Endothelial cell (in vitro differentiated cells): ENCODE data around the gene PLXNA2. TPM values are rescaled to one million over a fixed set of nuclear protein-coding genes. Genes with fewer than 3 reads are reported as not detected.

ENCODE experiments used
- DNase-seq: peaks from one replicate; pipeline ENCODE4 v3.0.0; 2021; ENCODE audit warnings: low spot score
- H3K27ac Mint-ChIP-seq: one replicate; pipeline ENCODE4 v1.8.0; 2021; ENCODE audit warnings: mixed read lengths, inconsistent platforms; ENCODE audit not compliant: unreplicated experiment
- H3K27me3 Mint-ChIP-seq: one replicate; pipeline ENCODE4 v1.8.0; 2021; ENCODE audit warnings: mild to moderate bottlenecking, moderate library complexity, mixed read lengths, inconsistent platforms; ENCODE audit not compliant: unreplicated experiment
- H3K36me3 Mint-ChIP-seq: one replicate; pipeline ENCODE4 v1.8.0; 2021; ENCODE audit warnings: mild to moderate bottlenecking, low read depth, mixed read lengths, inconsistent platforms; ENCODE audit not compliant: unreplicated experiment
- H3K4me1 Mint-ChIP-seq: one replicate; pipeline ENCODE4 v1.8.0; 2021; ENCODE audit warnings: mild to moderate bottlenecking, mixed read lengths, inconsistent platforms; ENCODE audit not compliant: unreplicated experiment
- H3K4me3 Mint-ChIP-seq: one replicate; pipeline ENCODE4 v1.8.0; 2021; ENCODE audit warnings: mild to moderate bottlenecking, mixed read lengths, inconsistent platforms; ENCODE audit not compliant: unreplicated experiment
- H3K9me3 Mint-ChIP-seq: one replicate; pipeline ENCODE4 v1.8.0; 2021; ENCODE audit warnings: mixed read lengths, inconsistent platforms; ENCODE audit not compliant: unreplicated experiment
- total RNA-seq: library from RNA; stranded (reverse); fragmentation: NEBNext Ultra II Directional; extraction: Animal tissue kit (Norgen Biotek cat#: 25700); gene quantifications from one replicate; pipeline ENCODE4 v1.2.1, GENCODE V29; 2021; ENCODE audit not compliant: unreplicated experiment
- TF ChIP-seq, protein P1 (sequence below): fragments of 200-600 bp; sonication (generic); IDR thresholded peaks from one replicate; pipeline ENCODE4 v1.5.0; 2021; ENCODE audit warnings: antibody characterized with exemption; ENCODE audit not compliant: unreplicated experiment

PLXNA2 gene
- total RNA-seq, 1 donor from 2014 or later: 25.6 TPM

GRCh38 chr1:208204779-208205178 is 39.4 kb downstream of the PLXNA2 start:
- peaks cover 35% of the 10 kb centered on the region for H3K4me1 Mint-ChIP-seq
- H3K27ac Mint-ChIP-seq: no peak overlapping the region
- no peaks in the 10 kb centered on the region for H3K9me3 Mint-ChIP-seq
- no peak overlapping the region for H3K4me3 Mint-ChIP-seq
- TF ChIP-seq, protein P1, sequence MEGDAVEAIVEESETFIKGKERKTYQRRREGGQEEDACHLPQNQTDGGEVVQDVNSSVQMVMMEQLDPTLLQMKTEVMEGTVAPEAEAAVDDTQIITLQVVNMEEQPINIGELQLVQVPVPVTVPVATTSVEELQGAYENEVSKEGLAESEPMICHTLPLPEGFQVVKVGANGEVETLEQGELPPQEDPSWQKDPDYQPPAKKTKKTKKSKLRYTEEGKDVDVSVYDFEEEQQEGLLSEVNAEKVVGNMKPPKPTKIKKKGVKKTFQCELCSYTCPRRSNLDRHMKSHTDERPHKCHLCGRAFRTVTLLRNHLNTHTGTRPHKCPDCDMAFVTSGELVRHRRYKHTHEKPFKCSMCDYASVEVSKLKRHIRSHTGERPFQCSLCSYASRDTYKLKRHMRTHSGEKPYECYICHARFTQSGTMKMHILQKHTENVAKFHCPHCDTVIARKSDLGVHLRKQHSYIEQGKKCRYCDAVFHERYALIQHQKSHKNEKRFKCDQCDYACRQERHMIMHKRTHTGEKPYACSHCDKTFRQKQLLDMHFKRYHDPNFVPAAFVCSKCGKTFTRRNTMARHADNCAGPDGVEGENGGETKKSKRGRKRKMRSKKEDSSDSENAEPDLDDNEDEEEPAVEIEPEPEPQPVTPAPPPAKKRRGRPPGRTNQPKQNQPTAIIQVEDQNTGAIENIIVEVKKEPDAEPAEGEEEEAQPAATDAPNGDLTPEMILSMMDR: no peak
- H3K36me3 Mint-ChIP-seq: peaks cover 11% of the 10 kb centered on the region
- DNase-seq: no peak
- peaks cover 5% of the 10 kb centered on the region for H3K27me3 Mint-ChIP-seq

DNA sequence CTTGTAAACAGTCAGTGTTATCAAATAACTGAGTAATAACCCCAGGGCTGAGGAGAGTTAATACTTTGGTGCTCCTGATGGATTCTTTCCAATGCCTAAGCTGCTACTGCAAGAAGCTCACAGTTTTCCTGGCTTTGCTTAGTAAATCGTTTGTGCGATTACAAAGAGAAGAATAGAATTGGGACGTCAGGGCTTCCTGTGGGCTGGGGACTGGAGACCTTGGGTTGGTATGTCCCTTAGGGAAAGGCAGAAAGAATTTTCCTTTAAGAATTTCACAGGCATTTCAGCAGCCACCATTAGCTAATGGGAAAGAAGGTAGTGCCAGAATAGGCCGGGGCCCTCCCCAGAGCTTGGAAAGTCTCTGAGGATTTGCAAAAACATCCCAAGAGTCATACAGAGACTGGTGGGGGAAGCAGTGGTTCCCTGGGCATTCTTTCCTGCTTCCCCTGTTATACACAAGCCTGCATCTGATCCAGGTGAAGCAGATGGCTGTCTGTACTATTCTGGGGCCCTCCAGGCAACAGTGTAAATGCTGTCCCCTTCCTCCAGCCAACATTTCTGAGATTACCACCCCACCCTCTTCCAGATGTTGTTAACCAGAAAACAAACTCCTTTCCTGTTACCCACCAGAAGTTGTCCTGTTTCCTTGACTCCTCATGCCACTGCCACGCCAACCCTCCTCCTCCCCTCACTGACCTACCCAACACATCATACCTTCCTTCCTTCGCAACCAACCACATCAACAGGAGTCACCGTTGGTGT is 40.2 kb downstream of the PLXNA2 start:
- peaks cover 30% of the 10 kb centered on the region for H3K4me1 Mint-ChIP-seq
- TF ChIP-seq, protein P1: no peak
- peaks cover 4% of the 10 kb centered on the region for H3K27me3 Mint-ChIP-seq
- H3K27ac Mint-ChIP-seq: no peak overlapping the region
- peaks cover 11% of the 10 kb centered on the region for H3K36me3 Mint-ChIP-seq
- no peaks in the 10 kb centered on the region for H3K9me3 Mint-ChIP-seq
- no peak overlapping the region for H3K4me3 Mint-ChIP-seq
- DNase-seq: no peak

DNA sequence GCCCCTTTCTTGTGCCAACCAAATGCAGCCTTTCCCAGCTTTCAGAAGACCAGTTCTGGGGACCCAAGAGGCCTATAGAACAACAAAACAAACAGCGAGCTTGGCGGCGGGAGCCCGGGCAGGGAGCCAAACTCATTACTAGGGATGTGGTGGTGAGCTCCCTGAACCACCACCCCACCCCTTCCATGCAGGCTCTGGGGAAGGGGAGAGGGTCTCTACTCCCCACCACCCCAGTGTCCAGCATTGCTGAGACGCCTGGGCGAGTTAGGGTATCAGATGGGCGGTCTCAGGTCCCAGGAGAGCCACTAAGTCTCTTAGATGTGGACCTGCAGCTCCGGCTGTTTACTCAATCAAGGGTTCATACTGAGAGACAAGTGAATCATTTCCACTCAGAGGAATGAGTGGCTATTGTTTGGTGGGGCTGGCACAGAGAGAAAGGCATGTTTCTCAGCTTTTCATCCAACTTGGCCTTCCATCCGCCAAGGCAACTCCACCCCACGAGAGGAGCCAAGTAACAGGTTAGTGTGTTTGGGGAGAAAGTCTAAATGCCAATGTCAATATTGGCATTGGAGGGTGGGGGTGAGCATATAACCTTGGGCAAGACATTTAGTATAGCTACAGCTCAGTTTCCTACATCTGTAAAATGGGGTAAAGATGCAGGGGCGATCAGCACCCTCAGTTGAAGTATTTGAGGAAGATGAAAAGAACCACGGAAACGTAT is 40.9 kb downstream of the PLXNA2 start:
- Mint-ChIP-seq H3K4me1 (peaks cover 22% of the 10 kb centered on the region), H3K9me3 (no peaks in the 10 kb centered on the region), H3K36me3 (peaks cover 11% of the 10 kb centered on the region), H3K4me3 (no peak overlapping the region), H3K27ac (peak overlapping the region; percentile 54), H3K27me3 (peaks cover 4% of the 10 kb centered on the region)
- TF ChIP-seq, protein P1: no peak
- DNase-seq: no peak

GRCh38 chr1:208202333-208202995 is 41.7 kb downstream of the PLXNA2 start:
- Mint-ChIP-seq H3K4me3 (no peak overlapping the region), H3K27me3 (peaks cover 5% of the 10 kb centered on the region), H3K4me1 (peaks cover 14% of the 10 kb centered on the region), H3K36me3 (peaks cover 6% of the 10 kb centered on the region), H3K9me3 (no peaks in the 10 kb centered on the region), H3K27ac (peak overlapping the region; percentile 54)
- TF ChIP-seq, protein P1: no peak
- DNase-seq: no peak

- TF ChIP-seq, protein P1: no peak
- peaks cover 5% of the 10 kb centered on the region for H3K27me3 Mint-ChIP-seq
- H3K27ac Mint-ChIP-seq: peak overlapping the region; percentile 22
- peaks cover 10% of the 10 kb centered on the region for H3K4me1 Mint-ChIP-seq
- no peak overlapping the region for H3K4me3 Mint-ChIP-seq
- peaks cover 7% of the 10 kb centered on the region for H3K36me3 Mint-ChIP-seq
- no peak for DNase-seq
- no peaks in the 10 kb centered on the region for H3K9me3 Mint-ChIP-seq
Observed at GRCh38 chr1:208201229-208201628, 43.0 kb downstream of the PLXNA2 start.
